Osteocyte (in vitro differentiated cells): ENCODE data around the gene ADAMTS14. TPM values are rescaled to one million over a fixed set of nuclear protein-coding genes. Genes with fewer than 3 reads are reported as not detected.

ENCODE experiments used
- DNase-seq: peaks from one replicate; pipeline ENCODE4 v3.0.0; 2021; ENCODE audit warnings: mixed read lengths; ENCODE audit not compliant: unreplicated experiment; ENCODE audit errors: extremely low spot score
- H3K27ac Mint-ChIP-seq: one replicate; pipeline ENCODE4 v1.8.0; 2021; ENCODE audit warnings: mild to moderate bottlenecking, mixed read lengths; ENCODE audit not compliant: unreplicated experiment
- H3K27me3 Mint-ChIP-seq: one replicate; pipeline ENCODE4 v1.8.0; 2021; ENCODE audit warnings: mixed read lengths; ENCODE audit not compliant: unreplicated experiment
- H3K36me3 Mint-ChIP-seq: one replicate; pipeline ENCODE4 v1.8.0; 2021; ENCODE audit warnings: mixed read lengths; ENCODE audit not compliant: unreplicated experiment
- H3K4me1 Mint-ChIP-seq: one replicate; pipeline ENCODE4 v1.8.0; 2021; ENCODE audit warnings: mixed read lengths; ENCODE audit not compliant: unreplicated experiment
- H3K4me3 Mint-ChIP-seq: one replicate; pipeline ENCODE4 v1.8.0; 2021; ENCODE audit warnings: mild to moderate bottlenecking, moderate library complexity, mixed read lengths; ENCODE audit not compliant: unreplicated experiment
- H3K9me3 Mint-ChIP-seq: one replicate; pipeline ENCODE4 v1.8.0; 2021; ENCODE audit warnings: mixed read lengths; ENCODE audit not compliant: unreplicated experiment
- total RNA-seq: library from RNA; stranded (reverse); gene quantifications from 2 replicates; pipeline ENCODE4 v1.2.1, GENCODE V29; 2021
- TF ChIP-seq, protein P1 (sequence below): fragments of 200-600 bp; sonication (generic); IDR thresholded peaks from 2 replicates; pipeline ENCODE4 v1.5.0; 2021; ENCODE audit warnings: antibody characterized with exemption, mild to moderate bottlenecking, moderate library complexity

Gene ADAMTS14
- total RNA-seq, 1 donor from 2014 or later, result 4.1 TPM

DNA sequence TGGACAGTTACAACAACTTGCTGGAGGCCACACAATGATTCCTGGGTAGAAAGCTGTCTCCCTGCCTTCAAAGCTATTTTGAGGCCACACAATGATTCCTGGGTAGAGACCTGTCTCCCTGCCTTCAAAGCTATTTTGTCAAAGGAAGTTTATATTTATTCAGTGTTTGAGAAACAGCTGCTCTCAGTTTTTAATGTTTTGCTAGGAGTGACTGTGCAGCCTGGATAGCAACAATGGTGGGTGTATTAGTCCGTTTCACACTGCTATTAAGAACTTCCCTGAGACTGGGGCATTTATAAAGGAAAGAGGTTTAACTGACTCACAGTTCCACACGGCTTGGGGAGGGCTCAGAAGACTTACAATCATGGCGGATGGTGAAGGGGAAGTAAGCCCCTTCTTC lies 139.6 kb downstream of the ADAMTS14 start:
- Mint-ChIP-seq H3K4me3 (no peak overlapping the region), H3K27ac (no peak overlapping the region)

More for the DNA sequence above, 139.6 kb downstream of the ADAMTS14 start:
- TF ChIP-seq, protein P1, sequence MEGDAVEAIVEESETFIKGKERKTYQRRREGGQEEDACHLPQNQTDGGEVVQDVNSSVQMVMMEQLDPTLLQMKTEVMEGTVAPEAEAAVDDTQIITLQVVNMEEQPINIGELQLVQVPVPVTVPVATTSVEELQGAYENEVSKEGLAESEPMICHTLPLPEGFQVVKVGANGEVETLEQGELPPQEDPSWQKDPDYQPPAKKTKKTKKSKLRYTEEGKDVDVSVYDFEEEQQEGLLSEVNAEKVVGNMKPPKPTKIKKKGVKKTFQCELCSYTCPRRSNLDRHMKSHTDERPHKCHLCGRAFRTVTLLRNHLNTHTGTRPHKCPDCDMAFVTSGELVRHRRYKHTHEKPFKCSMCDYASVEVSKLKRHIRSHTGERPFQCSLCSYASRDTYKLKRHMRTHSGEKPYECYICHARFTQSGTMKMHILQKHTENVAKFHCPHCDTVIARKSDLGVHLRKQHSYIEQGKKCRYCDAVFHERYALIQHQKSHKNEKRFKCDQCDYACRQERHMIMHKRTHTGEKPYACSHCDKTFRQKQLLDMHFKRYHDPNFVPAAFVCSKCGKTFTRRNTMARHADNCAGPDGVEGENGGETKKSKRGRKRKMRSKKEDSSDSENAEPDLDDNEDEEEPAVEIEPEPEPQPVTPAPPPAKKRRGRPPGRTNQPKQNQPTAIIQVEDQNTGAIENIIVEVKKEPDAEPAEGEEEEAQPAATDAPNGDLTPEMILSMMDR, result no peak
- Mint-ChIP-seq H3K36me3 (no peaks in the 10 kb centered on the region), H3K4me1 (peaks cover 17% of the 10 kb centered on the region), H3K27me3 (no peaks in the 10 kb centered on the region), H3K9me3 (no peaks in the 10 kb centered on the region)
- DNase-seq, result no peak

Other genes with a start within 250 kb of the ADAMTS14 start
- not detected in 2 replicates for gene NODAL, start 230.8 kb upstream of the ADAMTS14 start, total RNA-seq
- 2.8 and 3.1 TPM in 2 replicates for gene PALD1, start 193.7 kb upstream of the ADAMTS14 start, total RNA-seq
- not detected in 2 replicates for gene PRF1, start 69.8 kb upstream of the ADAMTS14 start, total RNA-seq
- gene TBATA, start 112.9 kb downstream of the ADAMTS14 start, total RNA-seq, result not detected in 2 replicates
- 58.1 and 60.3 TPM in 2 replicates for gene SGPL1, start 143.4 kb downstream of the ADAMTS14 start, total RNA-seq
- gene PCBD1, start 216.1 kb downstream of the ADAMTS14 start, total RNA-seq, result 36.6 and 40.9 TPM in 2 replicates